H9 (cell line): ENCODE results near the gene ZFAND3. TPM values are rescaled to one million over a fixed set of nuclear protein-coding genes. Genes with fewer than 3 reads are reported as not detected.

Experiments used
- DNase-seq: peaks from one replicate; pipeline ENCODE4 v3.0.0-alpha.2; 2017
- H2AFZ ChIP-seq: one replicate; pipeline ENCODE4 v1.6.1; 2013; ENCODE audit warnings: mild to moderate bottlenecking, low read length, control low read depth, moderate library complexity
- H2AK5ac ChIP-seq: 2 replicates; pipeline ENCODE4 v1.6.1; 2013; ENCODE audit warnings: low read length, control low read depth, mixed read lengths; ENCODE audit not compliant: insufficient read length
- H2BK120ac ChIP-seq: one replicate; pipeline ENCODE4 v1.6.1; 2013; ENCODE audit warnings: low read depth, mild to moderate bottlenecking, low read length, control low read depth, inconsistent platforms; ENCODE audit not compliant: poor library complexity, severe bottlenecking
- H2BK12ac ChIP-seq: 2 replicates; pipeline ENCODE4 v1.6.1; 2013; ENCODE audit warnings: low read length, control low read depth, mixed read lengths, low read depth; ENCODE audit not compliant: insufficient read length
- H2BK15ac ChIP-seq: 2 replicates; pipeline ENCODE4 v1.6.1; 2013; ENCODE audit warnings: low read depth, low read length, control low read depth
- H2BK20ac ChIP-seq: one replicate; pipeline ENCODE4 v1.6.1; 2013; ENCODE audit warnings: low read depth, mild to moderate bottlenecking, low read length, control low read depth, inconsistent platforms; ENCODE audit not compliant: poor library complexity, severe bottlenecking
- H2BK5ac ChIP-seq: 2 replicates; pipeline ENCODE4 v1.6.1; 2013; ENCODE audit warnings: low read length, control low read depth, mixed read lengths; ENCODE audit not compliant: insufficient read length
- H3K14ac ChIP-seq: 2 replicates; pipeline ENCODE4 v1.6.1; 2013; ENCODE audit warnings: low read length, control low read depth; ENCODE audit not compliant: insufficient read depth
- H3K18ac ChIP-seq: 2 replicates; pipeline ENCODE4 v1.6.1; 2013; ENCODE audit warnings: low read depth, mild to moderate bottlenecking, mixed read lengths, low read length, control low read depth; ENCODE audit not compliant: insufficient read length
- H3K23ac ChIP-seq: 2 replicates; pipeline ENCODE4 v1.6.1; 2013; ENCODE audit warnings: low read length, control low read depth, mixed read lengths, low read depth; ENCODE audit not compliant: insufficient read length
- H3K23me2 ChIP-seq: 2 replicates; pipeline ENCODE4 v1.6.1; 2013; ENCODE audit warnings: low read depth, mild to moderate bottlenecking, mixed read lengths, low read length, control low read depth; ENCODE audit not compliant: insufficient read length, poor library complexity, severe bottlenecking
- H3K27ac ChIP-seq: 2 replicates; pipeline ENCODE4 v1.5.1; 2013; ENCODE audit warnings: low read length, control low read depth, mixed read lengths, low read depth; ENCODE audit not compliant: insufficient read length
- H3K27me3 ChIP-seq: 2 replicates; pipeline ENCODE4 v1.6.1; 2013; ENCODE audit warnings: low read length, control low read depth, inconsistent platforms; ENCODE audit not compliant: insufficient read depth
- H3K4ac ChIP-seq: 2 replicates; pipeline ENCODE4 v1.6.1; 2013; ENCODE audit warnings: low read depth, mild to moderate bottlenecking, control low read depth, inconsistent platforms, low read length, moderate library complexity
- H3K4me1 ChIP-seq: 2 replicates; pipeline ENCODE4 v1.6.1; 2013; ENCODE audit warnings: low read length, control low read depth, inconsistent platforms; ENCODE audit not compliant: insufficient read depth
- H3K4me2 ChIP-seq: 2 replicates; pipeline ENCODE4 v1.6.1; 2013; ENCODE audit warnings: low read length, control low read depth, mixed read lengths; ENCODE audit not compliant: insufficient read length, insufficient read depth
- H3K56ac ChIP-seq: 2 replicates; pipeline ENCODE4 v1.6.1; 2013; ENCODE audit warnings: low read depth, mild to moderate bottlenecking, mixed read lengths, low read length, control low read depth; ENCODE audit not compliant: insufficient read length
- H3K79me1 ChIP-seq: 2 replicates; pipeline ENCODE4 v1.6.1; 2013; ENCODE audit warnings: low read depth, mild to moderate bottlenecking, moderate library complexity, low read length, control low read depth, inconsistent platforms; ENCODE audit not compliant: insufficient read depth, poor library complexity, severe bottlenecking
- H3K79me2 ChIP-seq: 2 replicates; pipeline ENCODE4 v1.6.1; 2013; ENCODE audit warnings: low read length, control low read depth, inconsistent platforms; ENCODE audit not compliant: insufficient read depth
- H3K9ac ChIP-seq: 2 replicates; pipeline ENCODE4 v1.6.1; 2013; ENCODE audit warnings: low read length, control low read depth, mixed read lengths; ENCODE audit not compliant: insufficient read length; ENCODE audit errors: extremely low read depth
- H3K9me3 ChIP-seq: one replicate; pipeline ENCODE4 v1.6.1; 2013; ENCODE audit warnings: low read depth, low read length, inconsistent platforms; ENCODE audit not compliant: control insufficient read depth
- H3T11ph ChIP-seq: one replicate; pipeline ENCODE4 v1.6.1; 2013; ENCODE audit warnings: mild to moderate bottlenecking, low read length, control low read depth, inconsistent platforms
- H4K20me1 ChIP-seq: one replicate; pipeline ENCODE4 v1.6.1; 2013; ENCODE audit not compliant: control insufficient read depth, insufficient read length, insufficient read depth
- H4K5ac ChIP-seq: 2 replicates; pipeline ENCODE4 v1.6.1; 2013; ENCODE audit warnings: low read depth, mild to moderate bottlenecking, mixed read lengths, low read length, control low read depth; ENCODE audit not compliant: insufficient read length
- H4K8ac ChIP-seq: replicated peaks from 2 replicates; pipeline ENCODE4 v1.6.1; 2013; ENCODE audit warnings: low read length, control low read depth, mixed read lengths, low read depth; ENCODE audit not compliant: insufficient read length
- H4K91ac ChIP-seq: 2 replicates; pipeline ENCODE4 v1.6.1; 2013; ENCODE audit warnings: low read depth, mild to moderate bottlenecking, moderate library complexity, mixed read lengths, low read length, control low read depth; ENCODE audit not compliant: insufficient read length
- H3K27ac Mint-ChIP-seq, 3 experiments: 2 replicates in 2 of 3; 3 replicates in 1 of 3; pipeline ENCODE4 v1.8.0; 2020 to 2021; ENCODE audit warnings: mixed read lengths in 3 of 3, mild to moderate bottlenecking in 1 of 3, moderate library complexity in 1 of 3
- H3K27me3 Mint-ChIP-seq: 2 replicates; pipeline ENCODE4 v1.8.0; 2021; ENCODE audit warnings: low read depth, mild to moderate bottlenecking, moderate library complexity, mixed read lengths
- H3K36me3 Mint-ChIP-seq, 3 experiments: 2 replicates in 2 of 3; 3 replicates in 1 of 3; pipeline ENCODE4 v1.8.0; 2020 to 2021; ENCODE audit warnings: low read depth in 3 of 3, mixed read lengths in 3 of 3; ENCODE audit not compliant: insufficient read depth in 1 of 3
- H3K4me1 Mint-ChIP-seq, 2 experiments: 2 replicates each; pipeline ENCODE4 v1.8.0; 2020; ENCODE audit warnings: mixed read lengths in 2 of 2
- H3K4me3 Mint-ChIP-seq, 2 experiments: 2 replicates in 1 of 2; 3 replicates in 1 of 2; pipeline ENCODE4 v1.8.0; 2020 to 2021; ENCODE audit warnings: mild to moderate bottlenecking in 2 of 2, mixed read lengths in 2 of 2, moderate library complexity in 1 of 2
- H3K9me3 Mint-ChIP-seq, 2 experiments: 2 replicates in 1 of 2; 3 replicates in 1 of 2; pipeline ENCODE4 v1.8.0; 2020; ENCODE audit warnings: mild to moderate bottlenecking in 2 of 2, mixed read lengths in 2 of 2, moderate library complexity in 1 of 2
- CTCF ChIP-seq: fragments of 200-600 bp; sonication (generic); conservative IDR thresholded peaks from 3 replicates; pipeline ENCODE4 v1.8.0; 2021; ENCODE audit warnings: antibody characterized with exemption, mild to moderate bottlenecking
- WGBS: extraction: QIAGEN DNeasy Blood & Tissue Kit; methylation state at CpG from one replicate; pipeline ENCODE4 v1.1.7; 2013; ENCODE audit warnings: missing lambda C conversion rate, low lambda C conversion rate, mixed read lengths; ENCODE audit not compliant: insufficient read length; ENCODE audit errors: extremely low coverage; 5-methylcytosine and 5-hydroxymethylcytosine counted together
- total RNA-seq: library from RNA; stranded (reverse); gene quantifications from 2 replicates; pipeline ENCODE4 v1.2.1, GENCODE V29; 2021

The ZFAND3 gene
- total RNA-seq, 1 experiment from 2014 or later: 57.7 TPM

GRCh38 chr6:37922563-37922962 is 103.0 kb downstream of the ZFAND3 start:
- no peaks in the 10 kb centered on the region for H3K23me2 ChIP-seq
- H3K27me3 Mint-ChIP-seq: no peaks in the 10 kb centered on the region
- H3K4me3 Mint-ChIP-seq: no peak overlapping the region
- H3K27me3 ChIP-seq: no peaks in the 10 kb centered on the region
- no peaks in the 10 kb centered on the region for H3K79me2 ChIP-seq
- no peak overlapping the region for H2BK15ac ChIP-seq
- no peaks in the 10 kb centered on the region for H3K9me3 Mint-ChIP-seq
- no peak overlapping the region for H2AFZ ChIP-seq
- H3K23ac ChIP-seq: no peak overlapping the region
- no peak overlapping the region for H3K4ac ChIP-seq
- H2BK20ac ChIP-seq: no peak overlapping the region
- H4K5ac ChIP-seq: no peak overlapping the region
- H3T11ph ChIP-seq: no peak overlapping the region
- H4K8ac ChIP-seq: no peak overlapping the region
- H2BK120ac ChIP-seq: no peak overlapping the region
- H4K20me1 ChIP-seq: no peaks in the 10 kb centered on the region
- peaks cover 4% of the 10 kb centered on the region for H3K79me1 ChIP-seq
- H2BK12ac ChIP-seq: no peak overlapping the region
- no peak overlapping the region for H2BK5ac ChIP-seq
- no peak overlapping the region for H3K27ac Mint-ChIP-seq
- peaks cover 10% of the 10 kb centered on the region for H3K4me1 ChIP-seq
- H3K36me3 Mint-ChIP-seq: no peaks in the 10 kb centered on the region
- no CpG with 5 or more reads among the region's 1 CpG for WGBS
- TF ChIP-seq CTCF: no peak
- H4K91ac ChIP-seq: no peak overlapping the region
- H3K9me3 ChIP-seq: no peaks in the 10 kb centered on the region
- no peak overlapping the region for H3K9ac ChIP-seq
- H3K4me2 ChIP-seq: no peak overlapping the region
- no peak for DNase-seq
- H2AK5ac ChIP-seq: no peak overlapping the region
- no peak overlapping the region for H3K27ac ChIP-seq
- no peak overlapping the region for H3K18ac ChIP-seq
- H3K14ac ChIP-seq: no peak overlapping the region
- no peak overlapping the region for H3K56ac ChIP-seq
- H3K4me1 Mint-ChIP-seq: peaks cover 32 to 33% of the 10 kb centered on the region in 2 experiments
